IMR-90 (cell line): Measurements from ENCODE around the gene FAM78A. TPM values are rescaled to one million over a fixed set of nuclear protein-coding genes. Genes with fewer than 3 reads are reported as not detected.
A peak's percentile ranks its signal among the peaks of the same experiment; 100 is the strongest.

Experiments used
- ATAC-seq: fragments of 200-7000 bp; cut with Tn5 transposase; 2 replicates; pipeline ENCODE4 v1.9.1; 2020; ENCODE audit warnings: low read depth, mild to moderate bottlenecking, moderate library complexity
- BruUV-seq: library from RNA; stranded (reverse); fragments of 400-500 nt; replicated peaks from 2 replicates; lab custom pipeline; 2021; lab: Mats Ljungman, UMichigan
- CTCF ChIA-PET: fragments of 300-600 bp; formaldehyde crosslinking; extraction: SDS; loops from one replicate; lab custom pipeline; 2021; ENCODE audit warnings: antibody characterized with exemption; lab: Yijun Ruan, JAX
- POLR2A ChIA-PET: fragments of 300-600 bp; sonication (Branson Sonifier 250); formaldehyde crosslinking; loops from one replicate; lab custom pipeline; 2022; ENCODE audit warnings: antibody characterized with exemption; ENCODE audit not compliant: unreplicated experiment; lab: Charles Lee
- DNase-seq: peaks from one replicate; pipeline ENCODE4 v3.0.0; 2013
- H2AFZ ChIP-seq: replicated peaks from 2 replicates; pipeline ENCODE3; 2013; ENCODE audit warnings: low read length, mild to moderate bottlenecking; ENCODE audit not compliant: poor library complexity
- H2AK5ac ChIP-seq: 2 replicates; pipeline ENCODE4 v1.6.1; 2013; ENCODE audit warnings: low read depth, low read length, inconsistent platforms
- H2AK9ac ChIP-seq: replicated peaks from 2 replicates; pipeline ENCODE3; 2013; ENCODE audit warnings: mild to moderate bottlenecking, low read depth, low read length, moderate library complexity; ENCODE audit not compliant: poor library complexity
- H2BK120ac ChIP-seq: 2 replicates; pipeline ENCODE4 v1.6.1; 2013; ENCODE audit warnings: low read depth, low read length, inconsistent platforms
- H2BK15ac ChIP-seq: 3 replicates; pipeline ENCODE4 v1.6.1; 2013; ENCODE audit warnings: low read depth, low read length, inconsistent platforms
- H2BK20ac ChIP-seq: 2 replicates; pipeline ENCODE4 v1.6.1; 2013; ENCODE audit warnings: low read depth, mild to moderate bottlenecking, inconsistent platforms, low read length, moderate library complexity
- H2BK5ac ChIP-seq: 2 replicates; pipeline ENCODE4 v1.6.1; 2013; ENCODE audit warnings: mild to moderate bottlenecking, low read depth, low read length, inconsistent platforms; ENCODE audit not compliant: poor library complexity, severe bottlenecking
- H3K14ac ChIP-seq: replicated peaks from 2 replicates; pipeline ENCODE4 v1.6.1; 2013; ENCODE audit warnings: low read depth, low read length, inconsistent platforms
- H3K18ac ChIP-seq: 2 replicates; pipeline ENCODE4 v1.6.1; 2013; ENCODE audit warnings: low read depth, low read length, control low read depth
- H3K23ac ChIP-seq: 2 replicates; pipeline ENCODE4 v1.6.1; 2013; ENCODE audit warnings: low read depth, low read length, inconsistent platforms
- H3K27ac ChIP-seq: 2 replicates; pipeline ENCODE4 v1.5.1; 2013; ENCODE audit warnings: mild to moderate bottlenecking, control low read depth, low read length; ENCODE audit not compliant: insufficient read depth
- H3K27me3 ChIP-seq: 2 replicates; pipeline ENCODE4 v1.6.1; 2013; ENCODE audit warnings: low read length; ENCODE audit not compliant: control insufficient read depth, insufficient read depth
- H3K36me3 ChIP-seq: 2 replicates; pipeline ENCODE4 v1.6.1; 2013; ENCODE audit warnings: low read length, mixed read lengths; ENCODE audit not compliant: control insufficient read depth, insufficient read depth
- H3K4ac ChIP-seq: 2 replicates; pipeline ENCODE4 v1.6.1; 2013; ENCODE audit warnings: low read depth, low read length, inconsistent platforms
- H3K4me1 ChIP-seq: 2 replicates; pipeline ENCODE4 v1.6.1; 2013; ENCODE audit warnings: low read length, mixed read lengths; ENCODE audit not compliant: control insufficient read depth, insufficient read depth
- H3K4me2 ChIP-seq: 2 replicates; pipeline ENCODE4 v1.6.1; 2013; ENCODE audit warnings: low read depth, mild to moderate bottlenecking, control low read depth, low read length, moderate library complexity
- H3K4me3 ChIP-seq: 2 replicates; pipeline ENCODE4 v1.5.1; 2013; ENCODE audit warnings: low read depth, mild to moderate bottlenecking, control low read depth, low read length, moderate library complexity; ENCODE audit not compliant: insufficient read depth
- H3K56ac ChIP-seq: 2 replicates; pipeline ENCODE4 v1.6.1; 2013; ENCODE audit warnings: low read length, inconsistent platforms; ENCODE audit not compliant: insufficient read depth; ENCODE audit errors: extremely low read depth
- H3K79me1 ChIP-seq, 2 experiments: 2 replicates each; pipeline ENCODE4 v1.6.1; 2013; ENCODE audit warnings: low read length in 2 of 2, inconsistent platforms in 1 of 2, low read depth in 1 of 2
- H3K9ac ChIP-seq: 2 replicates; pipeline ENCODE4 v1.6.1; 2013; ENCODE audit warnings: low read depth, low read length, control low read depth
- H3K9me1 ChIP-seq: 2 replicates; pipeline ENCODE4 v1.6.1; 2013; ENCODE audit warnings: low read length, inconsistent platforms; ENCODE audit not compliant: insufficient read depth
- H3K9me3 ChIP-seq: 2 replicates; pipeline ENCODE4 v1.6.1; 2013; ENCODE audit warnings: low read length; ENCODE audit not compliant: control insufficient read depth, insufficient read depth
- H4K20me1 ChIP-seq: 2 replicates; pipeline ENCODE4 v1.6.1; 2013; ENCODE audit warnings: low read length, inconsistent platforms; ENCODE audit not compliant: insufficient read depth
- H4K5ac ChIP-seq: 2 replicates; pipeline ENCODE4 v1.6.1; 2013; ENCODE audit warnings: mild to moderate bottlenecking, low read depth, low read length, control low read depth
- H4K8ac ChIP-seq, 2 experiments: 2 replicates each; pipeline ENCODE4 v1.6.1; 2013; ENCODE audit warnings: low read depth in 2 of 2, low read length in 2 of 2, control low read depth in 1 of 2, inconsistent platforms in 1 of 2
- H4K91ac ChIP-seq: 2 replicates; pipeline ENCODE4 v1.6.1; 2013; ENCODE audit warnings: low read depth, low read length, inconsistent platforms; ENCODE audit not compliant: insufficient read depth
- CEBPB ChIP-seq: IDR thresholded peaks from 2 replicates; pipeline ENCODE4 v1.6.1; 2012; ENCODE audit warnings: low read depth, low read length, improper control_type of control experiment
- CHD1 ChIP-seq: IDR thresholded peaks from 2 replicates; pipeline ENCODE4 v1.6.1; 2012; ENCODE audit warnings: low read depth, low read length, improper control_type of control experiment
- FOS ChIP-seq: fragments of 150-350 bp; IDR thresholded peaks from 2 replicates; pipeline ENCODE4 v1.6.1; 2016; ENCODE audit warnings: low read depth, low read length
- MAFK ChIP-seq: IDR thresholded peaks from 2 replicates; pipeline ENCODE4 v1.6.1; 2012; ENCODE audit warnings: low read depth, low read length, improper control_type of control experiment
- MXI1 ChIP-seq: IDR thresholded peaks from 2 replicates; pipeline ENCODE4 v1.6.1; 2012; ENCODE audit warnings: low read depth, mild to moderate bottlenecking, low read length, moderate library complexity, borderline replicate concordance
- NFE2L2 ChIP-seq: fragments of 150-350 bp; IDR thresholded peaks from 2 replicates; pipeline ENCODE4 v1.6.1; 2016; ENCODE audit warnings: low read depth, mild to moderate bottlenecking, low read length
- POLR2A ChIP-seq: IDR thresholded peaks from 2 replicates; pipeline ENCODE4 v1.6.1; 2012; ENCODE audit warnings: mild to moderate bottlenecking, low read depth, low read length
- RAD21 ChIP-seq: IDR thresholded peaks from 2 replicates; pipeline ENCODE4 v1.6.1; 2012; ENCODE audit warnings: low read length, improper control_type of control experiment
- SMC3 ChIP-seq: fragments of 150-350 bp; IDR thresholded peaks from 2 replicates; pipeline ENCODE4 v1.6.1; 2016; ENCODE audit warnings: low read depth, mild to moderate bottlenecking, antibody characterized with exemption, low read length, moderate library complexity
- WGBS, 2 experiments: methylation state at CpG; one replicate each; pipeline versions ENCODE4 v1.1.5 to v1.1.7; 2013; ENCODE audit warnings: missing lambda C conversion rate in 2 of 2; ENCODE audit not compliant: insufficient read length in 1 of 2; ENCODE audit errors: extremely low coverage in 2 of 2; 5-methylcytosine and 5-hydroxymethylcytosine counted together
- dilution Hi-C: fragments of 300-500 bp; cut with HindIII; formaldehyde crosslinking; loops from one replicate; pipeline ENCODE4 v1.14.3; 2018; ENCODE audit warnings: low sequenced_read_pairs; ENCODE audit not compliant: unreplicated experiment
- in situ Hi-C: fragments of 300-500 bp; cut with MboI; formaldehyde crosslinking; loops from 3 replicates; pipeline ENCODE4 v1.14.3; 2019; ENCODE audit warnings: low sequenced_read_pairs, inconsistent platforms, mixed read lengths
- intact Hi-C: fragments of 100-400 bp; cut with micrococcal nuclease; formaldehyde crosslinking; loops from 2 replicates; pipeline ENCODE4 v1.10.0; 2022
- polyA plus RNA-seq, 3 experiments: library from polyadenylated mRNA; depleted of rRNA; stranded (reverse); fragments of >200 nt; gene quantifications; 2 replicates each; pipeline ENCODE4 v1.2.3, GENCODE V29; 2012; ENCODE audit warnings: low replicate concordance in 1 of 3
- total RNA-seq: library from RNA; depleted of rRNA; stranded (reverse); fragments of >200 nt; gene quantifications from 2 replicates; pipeline ENCODE4 v1.2.3, GENCODE V29; 2012
- TF ChIP-seq, protein P1 (sequence below): conservative IDR thresholded peaks from 2 replicates; pipeline ENCODE4 v1.5.1; 2012; ENCODE audit warnings: mild to moderate bottlenecking, low read depth, low read length, improper control_type of control experiment
- TF ChIP-seq, protein P2 (sequence below): fragments of 150-350 bp; IDR thresholded peaks from 2 replicates; pipeline ENCODE4 v1.6.1; 2016; ENCODE audit warnings: low read depth, mild to moderate bottlenecking, low read length, moderate library complexity, borderline replicate concordance

The FAM78A gene
- total and polyA plus RNA-seq, 2 of the 4 experiments (the other 2 are of a cell fraction), result 0.18 to 0.27 TPM

DNA sequence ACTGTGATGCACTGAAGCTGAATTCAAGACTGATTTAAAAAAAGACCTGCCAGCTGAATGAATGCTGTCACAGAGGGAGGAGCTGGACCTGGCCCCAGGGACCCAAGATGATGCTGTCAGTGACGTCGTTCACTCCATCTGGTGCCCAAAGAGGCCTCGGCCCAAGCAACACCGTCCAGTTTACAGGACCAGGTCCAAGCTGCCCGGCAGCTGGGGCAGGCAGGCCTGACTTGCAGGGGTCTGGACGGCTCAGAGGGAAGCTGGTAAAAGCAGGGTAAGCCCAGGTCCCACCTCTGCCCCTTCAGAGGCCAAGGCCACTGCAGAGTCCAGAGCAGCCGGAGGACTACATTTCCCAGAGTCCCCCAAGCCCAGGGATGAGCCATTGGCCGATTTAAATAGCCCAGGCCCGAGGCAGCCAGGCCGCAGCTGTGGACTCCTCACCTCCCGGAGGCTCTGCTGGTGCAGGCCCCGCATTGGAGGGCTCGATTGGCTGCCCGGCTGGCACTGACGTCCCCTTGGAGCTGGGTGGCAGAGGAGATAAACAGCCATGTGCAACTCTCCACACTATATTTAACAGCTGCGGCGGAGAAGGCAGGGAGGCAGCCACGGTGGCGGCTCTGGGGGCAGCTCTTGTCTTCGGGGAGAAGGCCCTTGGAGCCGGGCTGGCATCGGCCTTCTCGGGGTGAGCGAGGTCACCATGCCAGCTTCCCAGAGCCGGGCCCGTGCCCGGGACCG is 13.2 kb upstream of the FAM78A start, which contains the start of gene PLPP7:
Gene PLPP7 (plus strand): TSS at position 423 of the 735 bp plus-strand sequence. CDS start 275 bp downstream, at position 698.
- peaks cover 9% of the 10 kb centered on the region for H3K27me3 ChIP-seq
- no peaks in the 10 kb centered on the region for H3K79me1 ChIP-seq
- H4K20me1 ChIP-seq, result no peaks in the 10 kb centered on the region
- H3K23ac ChIP-seq, result no peak within 1 kb of the TSS
- TF ChIP-seq MAFK (no peak), CHD1 (no peak), MXI1 (no peak), RAD21 (no peak), NFE2L2 (no peak), CEBPB (no peak), SMC3 (no peak), POLR2A (no peak), FOS (no peak)
- TF ChIP-seq, protein P1, sequence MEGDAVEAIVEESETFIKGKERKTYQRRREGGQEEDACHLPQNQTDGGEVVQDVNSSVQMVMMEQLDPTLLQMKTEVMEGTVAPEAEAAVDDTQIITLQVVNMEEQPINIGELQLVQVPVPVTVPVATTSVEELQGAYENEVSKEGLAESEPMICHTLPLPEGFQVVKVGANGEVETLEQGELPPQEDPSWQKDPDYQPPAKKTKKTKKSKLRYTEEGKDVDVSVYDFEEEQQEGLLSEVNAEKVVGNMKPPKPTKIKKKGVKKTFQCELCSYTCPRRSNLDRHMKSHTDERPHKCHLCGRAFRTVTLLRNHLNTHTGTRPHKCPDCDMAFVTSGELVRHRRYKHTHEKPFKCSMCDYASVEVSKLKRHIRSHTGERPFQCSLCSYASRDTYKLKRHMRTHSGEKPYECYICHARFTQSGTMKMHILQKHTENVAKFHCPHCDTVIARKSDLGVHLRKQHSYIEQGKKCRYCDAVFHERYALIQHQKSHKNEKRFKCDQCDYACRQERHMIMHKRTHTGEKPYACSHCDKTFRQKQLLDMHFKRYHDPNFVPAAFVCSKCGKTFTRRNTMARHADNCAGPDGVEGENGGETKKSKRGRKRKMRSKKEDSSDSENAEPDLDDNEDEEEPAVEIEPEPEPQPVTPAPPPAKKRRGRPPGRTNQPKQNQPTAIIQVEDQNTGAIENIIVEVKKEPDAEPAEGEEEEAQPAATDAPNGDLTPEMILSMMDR, result no peak
- TF ChIP-seq, protein P2, sequence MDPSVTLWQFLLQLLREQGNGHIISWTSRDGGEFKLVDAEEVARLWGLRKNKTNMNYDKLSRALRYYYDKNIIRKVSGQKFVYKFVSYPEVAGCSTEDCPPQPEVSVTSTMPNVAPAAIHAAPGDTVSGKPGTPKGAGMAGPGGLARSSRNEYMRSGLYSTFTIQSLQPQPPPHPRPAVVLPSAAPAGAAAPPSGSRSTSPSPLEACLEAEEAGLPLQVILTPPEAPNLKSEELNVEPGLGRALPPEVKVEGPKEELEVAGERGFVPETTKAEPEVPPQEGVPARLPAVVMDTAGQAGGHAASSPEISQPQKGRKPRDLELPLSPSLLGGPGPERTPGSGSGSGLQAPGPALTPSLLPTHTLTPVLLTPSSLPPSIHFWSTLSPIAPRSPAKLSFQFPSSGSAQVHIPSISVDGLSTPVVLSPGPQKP, result no peak
- no peak within 1 kb of the TSS for H2BK15ac ChIP-seq
- no peak within 1 kb of the TSS for H3K18ac ChIP-seq
- dilution Hi-C loops (no loop called here), intact Hi-C loops (loop anchor here (1.0 kb wide), 1 partner anchor 11 kb away; no protein-coding TSS in a partner anchor), in situ Hi-C loops (no loop called here)
- H3K9me3 ChIP-seq, result no peaks in the 10 kb centered on the region
- H2AK5ac ChIP-seq, result no peak within 1 kb of the TSS
- H3K9me1 ChIP-seq, result no peaks in the 10 kb centered on the region; the same call in 1 of the 2 replicates
- peak within 1 kb of the TSS; percentile 87 for H2AK9ac ChIP-seq
- H2BK5ac ChIP-seq, result no peak within 1 kb of the TSS
- peak within 1 kb of the TSS; percentile 87 for H3K14ac ChIP-seq
- CTCF ChIA-PET, result interaction anchor here (0.6 kb wide), 1 partner anchor 102 kb away, joined by 4 read pairs; no protein-coding TSS in a partner anchor
- H3K4me2 ChIP-seq, result peak within 1 kb of the TSS; percentile 35; the same call in 1 of the 2 replicates
- H2BK120ac ChIP-seq, result peak within 1 kb of the TSS; percentile 46; the same call in 1 of the 2 replicates
- 0 out of 2 replicates have a peak within 1 kb of the TSS, but pooled peaks have one; percentile 60 for H3K4ac ChIP-seq
- H4K91ac ChIP-seq, result peak within 1 kb of the TSS; percentile 68; the same call in 1 of the 2 replicates
- peak within 1 kb of the TSS in 1 of 2 experiments; percentile 86; a peak in 3 of 4 replicates for H4K8ac ChIP-seq
- H2AFZ ChIP-seq, result peak within 1 kb of the TSS; percentile 93
- no peaks in the 10 kb centered on the region for H3K4me1 ChIP-seq
- H3K36me3 ChIP-seq, result no peaks in the 10 kb centered on the region
- H3K27ac ChIP-seq, result no peak within 1 kb of the TSS
- H3K4me3 ChIP-seq, result peak within 1 kb of the TSS; percentile 29; the same call in 1 of the 2 replicates
- no peak within 1 kb of the TSS for H2BK20ac ChIP-seq
- peak within 1 kb of the TSS; percentile 55 for H4K5ac ChIP-seq
- POLR2A ChIA-PET, result no interaction called here
- no TSS peak for BruUV-seq
- DNase-seq, result peak; percentile 48
- no peak within 1 kb of the TSS for H3K56ac ChIP-seq
- H3K9ac ChIP-seq, result peak within 1 kb of the TSS; percentile 19; the same call in 1 of the 2 replicates
- peak; percentile 98 for ATAC-seq
- 59% methylated on average over 12 of the region's 28 CpGs; no CpG with 5 or more reads in 1 of the 2 experiments for WGBS, 2 experiments
